ENCODE measurements around the gene SND1. TPM values are rescaled to one million over a fixed set of nuclear protein-coding genes. Genes with fewer than 3 reads are reported as not detected.

SND1 gene
- total and polyA plus RNA-seq, 10 of the 15 experiments (the other 5 are each of a cell fraction or from before 2014, with no cell fraction given), result 52.4 to 270 (median 146) TPM

GRCh38 chr7:128115821-128116723 is 464.1 kb downstream of the SND1 start:
- in situ Hi-C loops (cut with MboI), result no loop called here
- ATAC-seq (no peak), DNase-seq (ENCODE audit: low read depth, low spot score) (no peak), FAIRE-seq (no peak)
- Histone ChIP-seq H3K4me2 (ENCODE audit: control insufficient read depth, insufficient read depth) (no peak overlapping the region), H3K36me3 (ENCODE audit: control insufficient read depth in 2 of 2, insufficient read depth in 2 of 2, low read length in 1 of 2) (no peaks in the 10 kb centered on the region), H3K4me1 (ENCODE audit: control insufficient read depth, insufficient read depth, low read length) (peaks cover 7% of the 10 kb centered on the region; the same call in 1 of the 2 replicates), H3K9ac (ENCODE audit: control insufficient read depth, insufficient read depth, low read length) (no peak overlapping the region), H4K20me1 (ENCODE audit: control insufficient read depth, insufficient read depth) (no peaks in the 10 kb centered on the region), H3K4me3 (no peak overlapping the region), H3K79me2 (ENCODE audit: control insufficient read depth, insufficient read depth, low read length) (no peaks in the 10 kb centered on the region), H3K27me3 (replicated peaks in 1 of 2; ENCODE audit: control insufficient read depth in 2 of 2, insufficient read depth in 2 of 2, low read length in 1 of 2) (no peaks in the 10 kb centered on the region; a peak in 1 of 4 replicates), H3K9me3 (replicated peaks; ENCODE audit: control insufficient read depth, insufficient read depth, low read length) (no peaks in the 10 kb centered on the region), H2AFZ (ENCODE audit: control insufficient read depth, low read depth, low read length) (no peak overlapping the region), H3K27ac (ENCODE audit: control insufficient read depth, insufficient read depth) (no peak overlapping the region)
- ChIA-PET RAD21 (ENCODE audit: unreplicated experiment) (no interaction called here), CTCF (no interaction called here), POLR2A (no interaction called here), SMC1A (ENCODE audit: uncharacterized antibody, unreplicated experiment) (no interaction called here)
- no TSS peak for BruUV-seq (replicated peaks)
- intact Hi-C loops (cut with micrococcal nuclease; ENCODE audit: unreplicated experiment), result no loop called here
- 60% methylated on average over 16 of the region's 16 CpGs for WGBS (ENCODE audit: insufficient coverage, insufficient replicate concordance, low lambda C conversion rate, missing lambda C conversion rate)
- TF ChIP-seq RCOR1 (conservative IDR thresholded peaks at IDR 0.05; ENCODE audit: low read depth, low read length), result no peak
- TF ChIP-seq CEBPB (IDR thresholded peaks at IDR 0.05; ENCODE audit: borderline replicate concordance in 1 of 2, low read depth in 2 of 2, low read length in 2 of 2), result no peak
- no peak for TF ChIP-seq POU2F2 (IDR thresholded peaks at IDR 0.05; ENCODE audit: borderline replicate concordance, low read depth, low read length)
- TF ChIP-seq SMAD5 (IDR thresholded peaks at IDR 0.05; ENCODE audit: low read depth), result no peak

DNA sequence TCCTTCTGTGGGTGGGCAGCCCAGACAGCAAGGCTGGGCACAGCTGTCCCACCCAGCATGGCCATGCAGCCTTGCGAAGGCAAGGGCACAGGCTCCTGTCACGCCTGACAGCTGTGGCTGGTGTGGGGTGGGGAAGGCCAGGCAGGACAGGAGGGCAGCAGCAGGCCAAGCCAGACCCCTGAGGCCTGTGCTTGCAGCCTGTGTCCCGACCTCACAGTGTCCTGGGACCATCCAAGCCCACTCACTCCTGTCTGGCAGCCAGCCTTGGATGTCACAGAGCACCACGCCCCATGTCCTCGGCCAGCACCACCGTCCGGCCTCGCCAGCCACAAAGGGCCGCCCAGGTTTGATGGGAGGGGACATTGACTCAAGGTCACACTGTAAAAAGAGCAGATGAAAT is 464.7 kb downstream of the SND1 start:
- ChIA-PET CTCF (no interaction called here), SMC1A (ENCODE audit: uncharacterized antibody, unreplicated experiment) (no interaction called here), POLR2A (no interaction called here), RAD21 (ENCODE audit: unreplicated experiment) (no interaction called here)
- 68% methylated on average over 9 of the region's 9 CpGs for WGBS (ENCODE audit: insufficient coverage, insufficient replicate concordance, low lambda C conversion rate, missing lambda C conversion rate)
- H3K4me3 ChIP-seq, result no peak overlapping the region
- no peak for TF ChIP-seq IRF5 (IDR thresholded peaks at IDR 0.05; ENCODE audit: borderline replicate concordance)
- H3K4me2 ChIP-seq (ENCODE audit: control insufficient read depth, insufficient read depth), result no peak overlapping the region
- ATAC-seq, result no peak
- no peaks in the 10 kb centered on the region for H4K20me1 ChIP-seq (ENCODE audit: control insufficient read depth, insufficient read depth)
- no peaks in the 10 kb centered on the region; a peak in 1 of 4 replicates for H3K27me3 ChIP-seq (replicated peaks in 1 of 2; ENCODE audit: control insufficient read depth in 2 of 2, insufficient read depth in 2 of 2, low read length in 1 of 2)
- no peak overlapping the region for H3K27ac ChIP-seq (ENCODE audit: control insufficient read depth, insufficient read depth)
- no peak overlapping the region for H2AFZ ChIP-seq (ENCODE audit: control insufficient read depth, low read depth, low read length)
- intact Hi-C loops (cut with micrococcal nuclease; ENCODE audit: unreplicated experiment), result no loop called here
- H3K79me2 ChIP-seq (ENCODE audit: control insufficient read depth, insufficient read depth, low read length), result no peaks in the 10 kb centered on the region
- no peak for FAIRE-seq
- BruUV-seq (replicated peaks), result no TSS peak
- peaks cover 7% of the 10 kb centered on the region; the same call in 1 of the 2 replicates for H3K4me1 ChIP-seq (ENCODE audit: control insufficient read depth, insufficient read depth, low read length)
- no peak for DNase-seq (ENCODE audit: low read depth, low spot score)
- in situ Hi-C loops (cut with MboI), result no loop called here
- H3K36me3 ChIP-seq (ENCODE audit: control insufficient read depth in 2 of 2, insufficient read depth in 2 of 2, low read length in 1 of 2), result no peaks in the 10 kb centered on the region
- no peak overlapping the region for H3K9ac ChIP-seq (ENCODE audit: control insufficient read depth, insufficient read depth, low read length)
- no peaks in the 10 kb centered on the region for H3K9me3 ChIP-seq (replicated peaks; ENCODE audit: control insufficient read depth, insufficient read depth, low read length)

Measured in GM12878 (cell line).